NCI-H82 treated with DMSO at 0.1 percent for 48 hours (cell line): ENCODE results near the gene CD59.
"Not testable (repeated sequence)": the region's sequence is repeated elsewhere in the genome, so short reads cannot be mapped to it uniquely, and the experiment has no call there.

ENCODE experiments used
- DNase-seq: peaks from one replicate; lab custom pipeline; 2025; ENCODE audit not compliant: unreplicated experiment; lab: John Stamatoyannopoulos, UW

CD59 gene

GRCh38 chr11:33743291-33743690 is 7.1 kb upstream of the CD59 start:
- no peak for DNase-seq

GRCh38 chr11:33742249-33742851 is 6.1 kb upstream of the CD59 start:
- no peak for DNase-seq

- no peak for DNase-seq
Observed at GRCh38 chr11:33741806-33742205, 5.6 kb upstream of the CD59 start.

GRCh38 chr11:33737362-33737821 is 1.2 kb upstream of the CD59 start:
- no peak for DNase-seq

GRCh38 chr11:33735271-33736147 is 714 bp downstream of the CD59 start:
- DNase-seq, result no peak

- no peak for DNase-seq
Observed at GRCh38 chr11:33734441-33735270, 1.6 kb downstream of the CD59 start.

- no peak for DNase-seq
Observed at GRCh38 chr11:33733980-33734379, 2.2 kb downstream of the CD59 start.

- no peak for DNase-seq
Observed at GRCh38 chr11:33731723-33732531, 4.3 kb downstream of the CD59 start.

- no peak for DNase-seq
Observed at GRCh38 chr11:33730716-33731115, 5.5 kb downstream of the CD59 start.

GRCh38 chr11:33729072-33729664 is 7.1 kb downstream of the CD59 start:
- not testable (repeated sequence) for DNase-seq

GRCh38 chr11:33727539-33727938 is 8.7 kb downstream of the CD59 start:
- DNase-seq, result not testable (repeated sequence)

GRCh38 chr11:33725496-33725895 is 10.7 kb downstream of the CD59 start:
- no peak for DNase-seq

GRCh38 chr11:33724644-33725035 is 11.6 kb downstream of the CD59 start:
- DNase-seq, result no peak

- DNase-seq, result no peak
Observed at GRCh38 chr11:33723238-33723881, 12.9 kb downstream of the CD59 start.

- no peak for DNase-seq
Observed at GRCh38 chr11:33722590-33723234, 13.5 kb downstream of the CD59 start.

GRCh38 chr11:33721984-33722383 is 14.2 kb downstream of the CD59 start:
- DNase-seq, result no peak

- DNase-seq, result no peak
Observed at GRCh38 chr11:33721426-33721825, 14.8 kb downstream of the CD59 start.

GRCh38 chr11:33719587-33719986 is 16.6 kb downstream of the CD59 start:
- DNase-seq, result no peak

- DNase-seq, result no peak
Observed at GRCh38 chr11:33718440-33718839, 17.8 kb downstream of the CD59 start.
